Ishikawa (cell line): ENCODE data around the gene PARD3.

Source experiments
- CEBPB ChIP-seq: IDR thresholded peaks from 2 replicates; pipeline ENCODE4 v1.6.1; 2012
- CREB1 ChIP-seq: IDR thresholded peaks from 2 replicates; pipeline ENCODE4 v1.6.1; 2012; ENCODE audit warnings: low read depth
- EGR1 ChIP-seq: IDR thresholded peaks from 2 replicates; pipeline ENCODE4 v1.6.1; 2012
- EP300 ChIP-seq: IDR thresholded peaks from 2 replicates; pipeline ENCODE4 v1.6.1; 2012; ENCODE audit warnings: borderline replicate concordance
- FOXM1 ChIP-seq: IDR thresholded peaks from 2 replicates; pipeline ENCODE4 v1.6.1; 2012; ENCODE audit warnings: low read depth, borderline replicate concordance
- NFIC ChIP-seq: IDR thresholded peaks from 2 replicates; pipeline ENCODE4 v1.6.1; 2012
- RAD21 ChIP-seq: IDR thresholded peaks from 2 replicates; pipeline ENCODE4 v1.6.1; 2012; ENCODE audit warnings: low read depth
- TAF1 ChIP-seq: IDR thresholded peaks from 2 replicates; pipeline ENCODE4 v1.6.1; 2012; ENCODE audit warnings: low read depth, mild to moderate bottlenecking
- TCF12 ChIP-seq: IDR thresholded peaks from 2 replicates; pipeline ENCODE4 v1.6.1; 2012; ENCODE audit warnings: low read depth
- TEAD4 ChIP-seq: IDR thresholded peaks from 2 replicates; pipeline ENCODE4 v1.6.1; 2012
- YY1 ChIP-seq: IDR thresholded peaks from 2 replicates; pipeline ENCODE4 v1.6.1; 2012; ENCODE audit warnings: low read depth
- ZBTB7A ChIP-seq: IDR thresholded peaks from 2 replicates; pipeline ENCODE4 v1.6.1; 2012; ENCODE audit warnings: low read depth
- TF ChIP-seq, protein P1 (sequence below): IDR thresholded peaks from 2 replicates; pipeline ENCODE4 v1.6.1; 2012; ENCODE audit warnings: low read depth, mild to moderate bottlenecking
- TF ChIP-seq, protein P2 (sequence below): IDR thresholded peaks from 2 replicates; pipeline ENCODE4 v1.6.1; 2012
- TF ChIP-seq, protein P3 (sequence below): IDR thresholded peaks from 2 replicates; pipeline ENCODE4 v1.6.1; 2012

The PARD3 gene

DNA sequence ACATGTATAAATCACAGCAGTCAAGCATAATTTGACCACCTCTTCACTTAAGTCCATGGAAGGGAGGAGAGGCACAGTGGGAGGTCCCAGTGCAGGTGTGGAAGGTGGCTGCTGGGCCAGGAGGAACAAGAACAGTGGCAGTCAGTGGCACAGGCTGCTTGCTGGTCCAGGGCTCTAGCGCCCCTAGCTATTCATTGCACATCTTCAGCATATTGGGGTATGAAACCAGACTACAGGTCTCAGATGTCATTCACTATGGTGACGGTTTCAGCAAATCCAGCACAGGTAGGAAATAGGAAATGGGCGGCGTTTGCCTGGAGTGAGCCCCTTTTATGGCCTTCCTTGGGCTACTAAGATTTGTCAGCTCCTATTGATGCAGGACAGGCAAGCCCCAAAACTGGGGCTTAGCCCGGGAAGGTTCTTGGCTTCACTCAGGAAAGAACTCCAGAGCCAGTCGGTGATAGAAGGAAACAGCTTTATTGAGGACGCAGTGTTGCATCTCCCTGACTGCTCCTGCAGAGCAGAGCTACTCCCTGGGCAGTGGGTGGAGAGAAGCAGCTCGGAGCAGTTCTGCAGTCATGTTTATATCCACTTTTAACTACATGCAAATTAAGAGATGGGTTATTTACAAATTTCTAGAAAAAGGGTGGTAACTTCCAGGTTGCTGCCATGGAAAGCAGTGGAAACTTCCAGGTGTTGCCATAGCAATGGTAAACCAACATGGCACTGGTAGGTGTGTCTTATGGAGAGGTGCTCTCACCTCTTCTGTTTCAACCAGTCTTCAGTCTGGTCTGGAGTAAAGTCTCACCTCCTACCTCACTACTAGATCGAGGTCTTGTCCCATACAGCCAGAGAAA lies 608.8 kb downstream of the PARD3 start:
- TF ChIP-seq, protein P1, sequence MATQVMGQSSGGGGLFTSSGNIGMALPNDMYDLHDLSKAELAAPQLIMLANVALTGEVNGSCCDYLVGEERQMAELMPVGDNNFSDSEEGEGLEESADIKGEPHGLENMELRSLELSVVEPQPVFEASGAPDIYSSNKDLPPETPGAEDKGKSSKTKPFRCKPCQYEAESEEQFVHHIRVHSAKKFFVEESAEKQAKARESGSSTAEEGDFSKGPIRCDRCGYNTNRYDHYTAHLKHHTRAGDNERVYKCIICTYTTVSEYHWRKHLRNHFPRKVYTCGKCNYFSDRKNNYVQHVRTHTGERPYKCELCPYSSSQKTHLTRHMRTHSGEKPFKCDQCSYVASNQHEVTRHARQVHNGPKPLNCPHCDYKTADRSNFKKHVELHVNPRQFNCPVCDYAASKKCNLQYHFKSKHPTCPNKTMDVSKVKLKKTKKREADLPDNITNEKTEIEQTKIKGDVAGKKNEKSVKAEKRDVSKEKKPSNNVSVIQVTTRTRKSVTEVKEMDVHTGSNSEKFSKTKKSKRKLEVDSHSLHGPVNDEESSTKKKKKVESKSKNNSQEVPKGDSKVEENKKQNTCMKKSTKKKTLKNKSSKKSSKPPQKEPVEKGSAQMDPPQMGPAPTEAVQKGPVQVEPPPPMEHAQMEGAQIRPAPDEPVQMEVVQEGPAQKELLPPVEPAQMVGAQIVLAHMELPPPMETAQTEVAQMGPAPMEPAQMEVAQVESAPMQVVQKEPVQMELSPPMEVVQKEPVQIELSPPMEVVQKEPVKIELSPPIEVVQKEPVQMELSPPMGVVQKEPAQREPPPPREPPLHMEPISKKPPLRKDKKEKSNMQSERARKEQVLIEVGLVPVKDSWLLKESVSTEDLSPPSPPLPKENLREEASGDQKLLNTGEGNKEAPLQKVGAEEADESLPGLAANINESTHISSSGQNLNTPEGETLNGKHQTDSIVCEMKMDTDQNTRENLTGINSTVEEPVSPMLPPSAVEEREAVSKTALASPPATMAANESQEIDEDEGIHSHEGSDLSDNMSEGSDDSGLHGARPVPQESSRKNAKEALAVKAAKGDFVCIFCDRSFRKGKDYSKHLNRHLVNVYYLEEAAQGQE, result no peak
- no peak for TF ChIP-seq RAD21
- no peak for TF ChIP-seq EP300
- TF ChIP-seq TCF12, result no peak
- TF ChIP-seq TAF1, result no peak

DNA sequence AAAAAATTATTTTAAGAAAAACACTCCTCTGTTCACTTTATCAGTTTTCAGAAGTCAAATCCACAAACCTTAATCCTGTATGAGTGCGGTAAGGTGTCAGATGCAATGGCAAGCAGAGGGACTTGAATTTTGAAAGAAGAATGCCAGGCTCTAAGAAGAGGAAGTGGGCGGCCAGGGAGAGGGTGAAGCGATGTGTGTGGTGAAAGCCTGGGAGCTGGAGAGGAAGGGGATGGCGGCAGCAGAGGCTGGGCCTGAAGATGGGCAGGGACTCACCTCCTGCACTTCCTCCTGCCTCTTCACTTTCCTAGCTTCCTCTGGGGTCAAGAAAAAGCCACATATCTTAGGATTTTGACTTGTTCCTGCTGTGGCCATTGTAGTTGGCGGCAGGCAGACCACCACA lies 609.6 kb downstream of the PARD3 start:
- no peak for TF ChIP-seq FOXM1
- no peak for TF ChIP-seq NFIC
- no peak for TF ChIP-seq RAD21
- no peak for TF ChIP-seq TAF1
- TF ChIP-seq EP300, result no peak
- no peak for TF ChIP-seq EGR1
- TF ChIP-seq YY1, result no peak
- no peak for TF ChIP-seq ZBTB7A
- no peak for TF ChIP-seq CREB1
- TF ChIP-seq TEAD4, result no peak
- TF ChIP-seq TCF12, result no peak
- no peak for TF ChIP-seq CEBPB
- TF ChIP-seq, protein P2, sequence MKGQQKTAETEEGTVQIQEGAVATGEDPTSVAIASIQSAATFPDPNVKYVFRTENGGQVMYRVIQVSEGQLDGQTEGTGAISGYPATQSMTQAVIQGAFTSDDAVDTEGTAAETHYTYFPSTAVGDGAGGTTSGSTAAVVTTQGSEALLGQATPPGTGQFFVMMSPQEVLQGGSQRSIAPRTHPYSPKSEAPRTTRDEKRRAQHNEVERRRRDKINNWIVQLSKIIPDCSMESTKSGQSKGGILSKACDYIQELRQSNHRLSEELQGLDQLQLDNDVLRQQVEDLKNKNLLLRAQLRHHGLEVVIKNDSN, result no peak

DNA sequence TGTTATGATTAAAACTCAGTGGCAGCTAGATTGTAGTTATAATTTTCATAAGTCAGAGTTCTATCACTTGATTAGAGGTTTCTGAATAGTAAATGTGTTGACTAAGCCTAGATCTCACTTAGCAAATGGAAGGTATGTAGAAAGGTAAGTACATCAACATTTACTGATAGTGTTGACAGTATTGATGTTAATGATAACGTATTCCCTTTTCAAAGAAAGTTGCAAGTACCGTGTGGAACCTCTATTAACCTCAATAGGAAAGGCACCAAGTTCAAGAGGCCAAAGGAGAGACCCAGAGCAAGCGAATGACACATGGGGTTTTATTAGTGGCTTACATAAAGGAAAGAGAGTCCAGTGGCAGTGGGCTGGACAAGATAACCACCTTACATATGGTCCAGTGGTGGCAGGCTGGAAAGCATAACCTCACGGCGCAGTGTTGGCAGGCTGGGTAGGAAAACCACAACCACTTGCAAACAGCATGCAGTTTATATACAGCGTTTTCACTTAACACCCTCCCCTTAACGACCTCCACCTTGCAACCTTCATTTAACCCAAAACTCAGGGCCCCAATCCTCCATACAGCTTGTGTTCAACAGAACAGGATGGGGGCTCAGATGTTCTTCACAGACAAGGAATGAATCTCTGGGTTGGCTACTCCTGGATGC lies 611.0 kb downstream of the PARD3 start:
- TF ChIP-seq TAF1 (no peak), ZBTB7A (no peak), CREB1 (no peak), TEAD4 (no peak), RAD21 (no peak)
- TF ChIP-seq, protein P1, result no peak

DNA sequence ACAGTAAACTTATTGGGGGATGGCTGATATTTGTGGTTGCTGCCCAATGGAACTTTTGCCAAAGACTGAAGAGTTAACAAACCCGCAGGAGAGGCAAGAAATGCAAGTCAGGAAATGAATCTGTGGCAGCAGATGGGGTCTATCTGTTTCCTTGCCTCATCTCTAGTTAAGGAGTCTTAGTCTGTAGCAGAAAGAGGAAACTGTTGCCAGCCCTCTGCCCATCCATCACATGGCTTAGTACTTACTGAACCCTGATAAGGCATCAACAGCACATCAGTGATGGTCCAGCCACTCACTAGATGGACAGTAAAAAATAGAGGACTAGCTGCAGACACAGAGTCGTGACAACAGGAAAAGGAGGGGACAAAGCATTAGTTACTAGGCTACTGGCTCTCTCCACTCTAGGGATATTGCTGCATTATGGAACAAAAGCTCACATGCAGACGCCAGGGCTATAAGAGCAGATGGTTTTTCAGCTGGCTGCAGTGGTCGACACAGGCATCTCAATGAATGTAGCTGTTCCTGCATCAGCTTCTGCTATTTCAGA lies 614.7 kb downstream of the PARD3 start:
- TF ChIP-seq TAF1, result no peak
- no peak for TF ChIP-seq FOXM1
- TF ChIP-seq ZBTB7A, result no peak
- TF ChIP-seq, protein P3, sequence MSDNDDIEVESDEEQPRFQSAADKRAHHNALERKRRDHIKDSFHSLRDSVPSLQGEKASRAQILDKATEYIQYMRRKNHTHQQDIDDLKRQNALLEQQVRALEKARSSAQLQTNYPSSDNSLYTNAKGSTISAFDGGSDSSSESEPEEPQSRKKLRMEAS, result no peak
- TF ChIP-seq RAD21, result no peak
- TF ChIP-seq, protein P2, result no peak
- TF ChIP-seq EGR1, result no peak
- TF ChIP-seq, protein P1, result no peak
- TF ChIP-seq NFIC, result no peak
- TF ChIP-seq TEAD4, result no peak
